ENCODE measurements around the gene SIRT3. TPM values are rescaled to one million over a fixed set of nuclear protein-coding genes. Genes with fewer than 3 reads are reported as not detected.

Gene SIRT3
- total RNA-seq, 1 donor from 2014 or later, result 9.8 TPM

Other genes with a start within 250 kb of the SIRT3 start
- not detected in 2 replicates for gene SCGB1C1, start 43.3 kb downstream of the SIRT3 start, total RNA-seq
- 13.1 and 13.2 TPM in 2 replicates for gene BET1L, start 28.9 kb downstream of the SIRT3 start, total RNA-seq
- 186 and 187 TPM in 2 replicates for gene RIC8A, start 28.6 kb downstream of the SIRT3 start, total RNA-seq
- 224 and 268 TPM in 2 replicates for gene PSMD13, start 634 bp upstream of the SIRT3 start, total RNA-seq
- not detected in 2 replicates for gene NLRP6, start 42.1 kb upstream of the SIRT3 start, total RNA-seq
- gene PGGHG, start 52.8 kb upstream of the SIRT3 start, total RNA-seq, result 12.3 and 13.6 TPM in 2 replicates
- gene IFITM5, start 63.2 kb upstream of the SIRT3 start, total RNA-seq, result not detected in 2 replicates
- gene IFITM2, start 71.5 kb upstream of the SIRT3 start, total RNA-seq, result 32.9 and 46.6 TPM in 2 replicates
- gene IFITM1, start 77.7 kb upstream of the SIRT3 start, total RNA-seq, result 1.7 and 7.9 TPM in 2 replicates
- gene IFITM3, start 84.5 kb upstream of the SIRT3 start, total RNA-seq, result 44.4 and 45.8 TPM in 2 replicates
- gene B4GALNT4, start 133.2 kb upstream of the SIRT3 start, total RNA-seq, result 1.5 TPM in 2 replicates
- 0.26 and 0.67 TPM in 2 replicates for gene PKP3, start 157.9 kb upstream of the SIRT3 start, total RNA-seq
- 27.6 and 39.6 TPM in 2 replicates for gene SIGIRR, start 178.7 kb upstream of the SIRT3 start, total RNA-seq
- 0.07 TPM in 1 of 2 replicates, not detected in the other for gene ANO9, start 205.7 kb upstream of the SIRT3 start, total RNA-seq
- 32.1 and 39.7 TPM in 2 replicates for gene PTDSS2, start 213.9 kb upstream of the SIRT3 start, total RNA-seq